GM19452 (cell line): ENCODE data around the gene UBASH3B.
A peak's percentile ranks its signal among the peaks of the same experiment; 100 is the strongest.

Experiments used
- ATAC-seq: cut with Tn5 transposase; IDR thresholded peaks from one replicate; pipeline ENCODE4 v1.9.1; 2021; ENCODE audit not compliant: unreplicated experiment

The UBASH3B gene

GRCh38 chr11:122707111-122707510, 51.6 kb downstream of the UBASH3B start:
- ATAC-seq: no peak

- ATAC-seq: no peak
These were observed 52.4 kb downstream of the UBASH3B start for GRCh38 chr11:122707901-122708300.

GRCh38 chr11:122709039-122709760, 53.7 kb downstream of the UBASH3B start:
- no peak for ATAC-seq

- ATAC-seq: no peak
These were observed 55.8 kb downstream of the UBASH3B start for GRCh38 chr11:122711362-122711761.

GRCh38 chr11:122711831-122712381, 56.4 kb downstream of the UBASH3B start:
- no peak for ATAC-seq

GRCh38 chr11:122714004-122714403, 58.5 kb downstream of the UBASH3B start:
- ATAC-seq: no peak

GRCh38 chr11:122714484-122714883, 59.0 kb downstream of the UBASH3B start:
- ATAC-seq: no peak

- no peak for ATAC-seq
These were observed 60.3 kb downstream of the UBASH3B start for GRCh38 chr11:122715548-122716440.

- peak; percentile 89 for ATAC-seq
These were observed 61.8 kb downstream of the UBASH3B start for GRCh38 chr11:122717264-122717867.

GRCh38 chr11:122720107-122720881, 64.8 kb downstream of the UBASH3B start:
- no peak for ATAC-seq

- ATAC-seq: no peak
These were observed 65.9 kb downstream of the UBASH3B start for GRCh38 chr11:122721201-122721963.

- no peak for ATAC-seq
These were observed 66.4 kb downstream of the UBASH3B start for GRCh38 chr11:122721964-122722266.

GRCh38 chr11:122723106-122723505, 67.6 kb downstream of the UBASH3B start:
- ATAC-seq: no peak

- ATAC-seq: no peak
These were observed 68.1 kb downstream of the UBASH3B start for GRCh38 chr11:122723576-122723975.

GRCh38 chr11:122724520-122724919, 69.0 kb downstream of the UBASH3B start:
- no peak for ATAC-seq

- ATAC-seq: no peak
These were observed 70.5 kb downstream of the UBASH3B start for GRCh38 chr11:122726028-122726427.

- peak; percentile 81 for ATAC-seq
These were observed 71.8 kb downstream of the UBASH3B start for GRCh38 chr11:122727101-122727929.

GRCh38 chr11:122728561-122728960, 73.0 kb downstream of the UBASH3B start:
- no peak for ATAC-seq

- no peak for ATAC-seq
These were observed 73.6 kb downstream of the UBASH3B start for GRCh38 chr11:122729139-122729538.
